ENCODE results near the gene BRS3. TPM values are rescaled to one million over a fixed set of nuclear protein-coding genes. Genes with fewer than 3 reads are reported as not detected.

BRS3 gene
- total and polyA plus RNA-seq, 2 donors (not counting 1 experiment from before 2014, with no cell fraction given) = not detected

GRCh38 chrX:136519069-136519468 is 31.3 kb downstream of the BRS3 start:
- TF ChIP-seq EZH2 (IDR thresholded peaks at IDR 0.05; ENCODE audit: borderline replicate concordance, insufficient read depth, low read depth, low read length, poor library complexity, severe bottlenecking) = no peak
- TF ChIP-seq CTCF (IDR thresholded peaks at IDR 0.05) = no peak
- Histone ChIP-seq H3K27me3 (replicated peaks in 1 of 4; ENCODE audit: control extremely low read depth in 1 of 4, control insufficient read depth in 3 of 4, insufficient read depth in 4 of 4, low read length in 3 of 4) (no peaks in the 10 kb centered on the region), H3K4me2 (replicated peaks; ENCODE audit: low read depth, low read length, poor library complexity, severe bottlenecking) (no peak overlapping the region), H3K79me2 (ENCODE audit: control insufficient read depth, insufficient read depth, low read length) (no peaks in the 10 kb centered on the region), H3K4me1 (ENCODE audit: control insufficient read depth in 2 of 2, insufficient read depth in 2 of 2, low read length in 2 of 2) (no peaks in the 10 kb centered on the region), H3K9ac (ENCODE audit: low read length) (no peak overlapping the region), H3K36me3 (replicated peaks in 1 of 2; ENCODE audit: control extremely low read depth in 1 of 2, control insufficient read depth in 1 of 2, extremely low read depth in 1 of 2, insufficient read depth in 2 of 2, low read length in 1 of 2) (no peaks in the 10 kb centered on the region), H2AFZ (ENCODE audit: insufficient read depth, low read depth, low read length, poor library complexity, severe bottlenecking) (no peak overlapping the region), H3K4me3 (ENCODE audit: control extremely low read depth in 1 of 5, extremely low read depth in 1 of 5, insufficient read depth in 1 of 5, low read depth in 2 of 5, low read length in 4 of 5) (no peak overlapping the region), H3K9me3 (ENCODE audit: control extremely low read depth in 1 of 3, control insufficient read depth in 2 of 3, insufficient read depth in 1 of 3, low read length in 2 of 3) (no peaks in the 10 kb centered on the region), H4K20me1 (ENCODE audit: control insufficient read depth, insufficient read depth, low read length, poor library complexity, severe bottlenecking) (no peaks in the 10 kb centered on the region), H3K27ac (ENCODE audit: low read length in 2 of 2) (no peak overlapping the region)
- Mint-ChIP-seq H3K4me3 (no peak overlapping the region), H3K27me3 (peaks cover 4% of the 10 kb centered on the region), H3K4me1 (peaks cover 2% of the 10 kb centered on the region), H3K9me3 (ENCODE audit: insufficient read depth) (no peaks in the 10 kb centered on the region), H3K27ac (no peak overlapping the region)
- CTCF ChIA-PET = no interaction called here
- ATAC-seq (ENCODE audit: low read depth) = no peak
- intact Hi-C loops (cut with micrococcal nuclease) = no loop called here
- 91% methylated on average over 3 of the region's 5 CpGs for WGBS (ENCODE audit: insufficient coverage)
- POLR2A ChIA-PET = no interaction called here
- no peak for DNase-seq

GRCh38 chrX:136523770-136524169 is 36.0 kb downstream of the BRS3 start:
- Mint-ChIP-seq H3K27ac (no peak overlapping the region), H3K4me3 (no peak overlapping the region), H3K4me1 (peaks cover 2% of the 10 kb centered on the region), H3K27me3 (peaks cover 9% of the 10 kb centered on the region), H3K9me3 (ENCODE audit: insufficient read depth) (no peaks in the 10 kb centered on the region)
- Histone ChIP-seq H2AFZ (ENCODE audit: insufficient read depth, low read depth, low read length, poor library complexity, severe bottlenecking) (no peak overlapping the region), H3K4me2 (replicated peaks; ENCODE audit: low read depth, low read length, poor library complexity, severe bottlenecking) (no peak overlapping the region), H3K36me3 (replicated peaks in 1 of 2; ENCODE audit: control extremely low read depth in 1 of 2, control insufficient read depth in 1 of 2, extremely low read depth in 1 of 2, insufficient read depth in 2 of 2, low read length in 1 of 2) (no peaks in the 10 kb centered on the region), H3K9ac (ENCODE audit: low read length) (no peak overlapping the region), H4K20me1 (ENCODE audit: control insufficient read depth, insufficient read depth, low read length, poor library complexity, severe bottlenecking) (no peaks in the 10 kb centered on the region), H3K4me1 (ENCODE audit: control insufficient read depth in 2 of 2, insufficient read depth in 2 of 2, low read length in 2 of 2) (no peaks in the 10 kb centered on the region), H3K79me2 (ENCODE audit: control insufficient read depth, insufficient read depth, low read length) (no peaks in the 10 kb centered on the region), H3K27ac (ENCODE audit: low read length in 2 of 2) (no peak overlapping the region), H3K4me3 (ENCODE audit: control extremely low read depth in 1 of 5, extremely low read depth in 1 of 5, insufficient read depth in 1 of 5, low read depth in 2 of 5, low read length in 4 of 5) (no peak overlapping the region), H3K27me3 (replicated peaks in 1 of 4; ENCODE audit: control extremely low read depth in 1 of 4, control insufficient read depth in 3 of 4, insufficient read depth in 4 of 4, low read length in 3 of 4) (no peaks in the 10 kb centered on the region), H3K9me3 (ENCODE audit: control extremely low read depth in 1 of 3, control insufficient read depth in 2 of 3, insufficient read depth in 1 of 3, low read length in 2 of 3) (no peaks in the 10 kb centered on the region)
- DNase-seq = no peak
- CTCF ChIA-PET = no interaction called here
- POLR2A ChIA-PET = no interaction called here
- intact Hi-C loops (cut with micrococcal nuclease) = no loop called here
- no peak for ATAC-seq (ENCODE audit: low read depth)
- TF ChIP-seq CTCF (IDR thresholded peaks at IDR 0.05) (no peak), EZH2 (IDR thresholded peaks at IDR 0.05; ENCODE audit: borderline replicate concordance, insufficient read depth, low read depth, low read length, poor library complexity, severe bottlenecking) (no peak)

All from B cell (primary cell).